ENCODE results near the gene CIBAR2.

Gene CIBAR2

DNA sequence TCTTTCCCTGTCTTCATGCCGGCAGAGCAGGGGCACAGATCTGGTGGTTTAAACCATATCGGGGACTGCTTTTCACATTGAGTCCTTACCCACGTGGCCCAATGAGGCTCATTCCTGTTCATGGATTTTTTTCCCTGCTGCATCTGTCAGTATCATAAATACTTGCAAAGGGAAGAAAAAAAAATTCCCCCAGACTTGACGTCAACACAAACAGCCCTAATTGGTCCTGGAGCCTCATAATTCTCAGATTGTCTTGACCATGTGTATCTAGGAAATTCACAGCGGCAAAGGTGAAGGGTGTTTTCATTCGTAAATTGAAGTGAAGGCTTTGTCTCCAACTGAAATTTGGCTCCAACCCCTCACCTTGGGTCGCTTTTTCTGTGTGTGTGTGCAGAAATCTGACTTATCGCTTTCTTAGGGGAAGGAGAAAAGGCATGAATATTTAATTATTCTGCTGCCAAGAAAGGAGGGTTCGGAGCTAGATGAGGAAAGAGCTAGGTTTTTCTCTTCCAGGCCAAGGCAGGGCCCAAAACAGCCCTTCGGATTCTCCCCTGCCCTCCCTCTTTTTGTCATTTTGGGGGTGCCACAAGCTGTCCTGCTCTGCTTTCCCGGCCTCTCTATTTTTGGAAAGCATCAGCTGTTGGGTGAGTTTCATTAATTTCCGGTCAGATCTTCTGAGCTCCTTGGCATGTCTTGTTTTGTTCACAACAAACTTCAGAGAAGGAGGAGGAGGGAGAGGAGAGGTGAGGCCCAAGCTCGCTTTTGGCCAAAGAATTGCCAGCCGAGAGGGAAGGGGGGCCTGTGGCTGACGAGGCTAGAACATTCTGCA, 17.8 kb upstream of the CIBAR2 start:
- H3K9me3 ChIP-seq (ENCODE audit: insufficient read depth, low read length) = no peaks in the 10 kb centered on the region
- no peaks in the 10 kb centered on the region for H3K4me1 ChIP-seq (ENCODE audit: low read length)
- TF ChIP-seq, protein P1, sequence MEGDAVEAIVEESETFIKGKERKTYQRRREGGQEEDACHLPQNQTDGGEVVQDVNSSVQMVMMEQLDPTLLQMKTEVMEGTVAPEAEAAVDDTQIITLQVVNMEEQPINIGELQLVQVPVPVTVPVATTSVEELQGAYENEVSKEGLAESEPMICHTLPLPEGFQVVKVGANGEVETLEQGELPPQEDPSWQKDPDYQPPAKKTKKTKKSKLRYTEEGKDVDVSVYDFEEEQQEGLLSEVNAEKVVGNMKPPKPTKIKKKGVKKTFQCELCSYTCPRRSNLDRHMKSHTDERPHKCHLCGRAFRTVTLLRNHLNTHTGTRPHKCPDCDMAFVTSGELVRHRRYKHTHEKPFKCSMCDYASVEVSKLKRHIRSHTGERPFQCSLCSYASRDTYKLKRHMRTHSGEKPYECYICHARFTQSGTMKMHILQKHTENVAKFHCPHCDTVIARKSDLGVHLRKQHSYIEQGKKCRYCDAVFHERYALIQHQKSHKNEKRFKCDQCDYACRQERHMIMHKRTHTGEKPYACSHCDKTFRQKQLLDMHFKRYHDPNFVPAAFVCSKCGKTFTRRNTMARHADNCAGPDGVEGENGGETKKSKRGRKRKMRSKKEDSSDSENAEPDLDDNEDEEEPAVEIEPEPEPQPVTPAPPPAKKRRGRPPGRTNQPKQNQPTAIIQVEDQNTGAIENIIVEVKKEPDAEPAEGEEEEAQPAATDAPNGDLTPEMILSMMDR (IDR thresholded peaks at IDR 0.05; ENCODE audit: low read depth, low read length) = no peak
- no peak for TF ChIP-seq EZH2phosphoT487 (IDR thresholded peaks at IDR 0.05; ENCODE audit: low read depth)
- H4K20me1 ChIP-seq (ENCODE audit: insufficient read depth, low read length) = no peaks in the 10 kb centered on the region
- no peak overlapping the region for H3K4me3 ChIP-seq (ENCODE audit: low read length)
- H3K9ac ChIP-seq (ENCODE audit: low read length) = no peak overlapping the region
- no peak overlapping the region for H2AFZ ChIP-seq (ENCODE audit: low read depth, low read length)
- H3K27me3 ChIP-seq (ENCODE audit: low read depth, low read length) = peaks cover 8% of the 10 kb centered on the region; the same call in 1 of the 2 replicates
- H3K79me2 ChIP-seq (ENCODE audit: low read length) = no peaks in the 10 kb centered on the region
- H3K27ac ChIP-seq (ENCODE audit: low read length) = no peak overlapping the region
- no peak overlapping the region for H3K4me2 ChIP-seq (ENCODE audit: low read length)
- no peaks in the 10 kb centered on the region for H3K36me3 ChIP-seq (replicated peaks; ENCODE audit: low read depth, low read length)

DNA sequence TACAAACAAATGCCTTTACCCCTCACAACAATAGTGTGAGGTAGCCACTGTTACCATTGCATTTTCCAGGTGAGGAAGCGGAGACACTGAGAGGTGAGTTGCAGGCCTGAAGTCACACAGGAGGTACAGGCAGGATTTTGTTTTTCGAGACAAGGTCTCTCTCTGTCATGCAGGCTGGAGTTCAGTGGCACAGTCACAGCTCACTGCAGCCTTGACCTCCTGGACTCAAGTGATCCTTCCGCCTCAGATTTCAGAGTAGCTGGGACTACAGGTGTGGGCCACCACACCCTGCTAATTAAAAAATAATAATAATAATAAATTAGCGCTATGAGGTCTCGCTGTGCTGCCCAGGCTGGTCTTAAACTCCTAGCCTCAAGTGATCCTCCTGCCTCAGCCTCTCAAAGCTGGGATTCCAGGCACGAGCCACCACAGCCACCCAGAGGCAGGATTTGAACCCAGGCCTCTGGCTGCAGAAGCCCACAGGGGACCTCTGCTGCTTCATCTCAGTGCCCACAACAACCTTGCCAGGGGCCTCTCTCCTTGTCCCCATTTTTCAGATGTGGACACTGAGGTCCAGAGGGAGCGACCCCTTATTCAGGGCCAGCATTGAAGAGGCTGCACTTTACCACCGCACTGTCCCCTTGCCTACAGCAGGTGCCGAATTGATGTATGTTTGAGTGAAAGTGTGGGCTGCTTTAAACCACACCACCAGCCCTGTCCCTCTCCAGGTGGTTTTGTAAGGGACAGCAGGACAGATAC, 16.0 kb upstream of the CIBAR2 start:
- Histone ChIP-seq H4K20me1 (ENCODE audit: insufficient read depth, low read length) (no peaks in the 10 kb centered on the region), H3K4me3 (ENCODE audit: low read length) (no peak overlapping the region), H3K9me3 (ENCODE audit: insufficient read depth, low read length) (no peaks in the 10 kb centered on the region), H3K36me3 (replicated peaks; ENCODE audit: low read depth, low read length) (no peaks in the 10 kb centered on the region), H2AFZ (ENCODE audit: low read depth, low read length) (no peak overlapping the region), H3K9ac (ENCODE audit: low read length) (no peak overlapping the region), H3K4me1 (ENCODE audit: low read length) (no peaks in the 10 kb centered on the region), H3K27ac (ENCODE audit: low read length) (no peak overlapping the region), H3K4me2 (ENCODE audit: low read length) (no peak overlapping the region), H3K79me2 (ENCODE audit: low read length) (no peaks in the 10 kb centered on the region), H3K27me3 (ENCODE audit: low read depth, low read length) (peaks cover 8% of the 10 kb centered on the region; the same call in 1 of the 2 replicates)
- no peak for TF ChIP-seq EZH2phosphoT487 (IDR thresholded peaks at IDR 0.05; ENCODE audit: low read depth)
- TF ChIP-seq, protein P1 (IDR thresholded peaks at IDR 0.05; ENCODE audit: low read depth, low read length) = no peak

DNA sequence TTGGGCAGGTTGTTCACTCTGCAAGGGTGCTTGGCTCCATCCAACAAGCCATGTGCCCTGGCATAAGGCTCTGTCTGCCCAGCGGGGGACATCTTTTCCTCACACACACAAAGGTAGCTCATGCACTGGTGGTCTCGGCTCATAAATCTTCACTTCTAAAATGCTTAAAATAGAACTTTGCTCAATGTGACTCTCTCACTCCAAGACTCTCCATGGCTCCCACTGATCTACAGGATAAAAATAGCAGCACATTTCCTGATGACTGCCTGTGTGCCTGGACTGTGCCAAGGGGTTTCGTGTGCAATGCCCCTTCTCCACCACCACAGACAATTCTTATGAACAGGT, 15.1 kb upstream of the CIBAR2 start:
- TF ChIP-seq, protein P1 (IDR thresholded peaks at IDR 0.05; ENCODE audit: low read depth, low read length) = no peak
- TF ChIP-seq EZH2phosphoT487 (IDR thresholded peaks at IDR 0.05; ENCODE audit: low read depth) = no peak
- Histone ChIP-seq H4K20me1 (ENCODE audit: insufficient read depth, low read length) (no peaks in the 10 kb centered on the region), H3K36me3 (replicated peaks; ENCODE audit: low read depth, low read length) (no peaks in the 10 kb centered on the region), H3K27me3 (ENCODE audit: low read depth, low read length) (peaks cover 8% of the 10 kb centered on the region; the same call in 1 of the 2 replicates), H3K4me2 (ENCODE audit: low read length) (no peak overlapping the region), H3K27ac (ENCODE audit: low read length) (no peak overlapping the region), H3K4me3 (ENCODE audit: low read length) (no peak overlapping the region), H3K79me2 (ENCODE audit: low read length) (no peaks in the 10 kb centered on the region), H3K9me3 (ENCODE audit: insufficient read depth, low read length) (no peaks in the 10 kb centered on the region), H3K9ac (ENCODE audit: low read length) (no peak overlapping the region), H3K4me1 (ENCODE audit: low read length) (no peaks in the 10 kb centered on the region), H2AFZ (ENCODE audit: low read depth, low read length) (no peak overlapping the region)

DNA sequence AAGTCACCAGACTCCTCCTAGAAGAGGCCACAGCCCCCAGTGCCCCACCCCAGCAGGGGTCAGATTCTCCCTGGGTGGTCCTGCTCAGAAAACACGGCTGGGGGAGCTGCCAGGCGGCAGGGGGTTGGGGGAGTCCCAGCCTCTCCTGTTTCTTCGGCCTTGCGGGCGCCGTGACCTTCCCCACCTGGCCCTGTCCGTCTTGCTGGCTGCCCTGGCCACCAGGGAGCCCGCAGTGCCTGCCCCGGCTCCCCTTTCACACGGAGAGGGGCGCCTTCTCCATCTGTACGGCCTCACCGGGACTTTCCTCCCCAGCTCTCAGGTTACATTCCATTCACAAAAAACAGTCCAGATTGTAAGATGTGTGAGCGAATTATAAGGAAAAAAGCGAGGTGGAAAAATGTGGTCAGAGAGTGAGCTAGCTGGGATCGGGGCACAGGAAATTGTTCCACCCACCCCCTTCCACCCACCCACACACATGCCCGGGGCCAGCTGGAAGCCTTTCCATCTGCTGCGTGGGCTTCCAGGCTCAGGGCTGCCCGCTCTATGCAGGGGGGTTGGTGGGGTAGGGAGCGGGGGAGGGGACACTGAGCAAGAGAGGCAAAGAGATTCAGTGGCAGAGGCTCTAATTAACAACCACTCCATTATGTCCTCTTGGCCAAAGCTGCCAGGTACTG, 14.6 kb upstream of the CIBAR2 start:
- peaks cover 8% of the 10 kb centered on the region; the same call in 1 of the 2 replicates for H3K27me3 ChIP-seq (ENCODE audit: low read depth, low read length)
- H4K20me1 ChIP-seq (ENCODE audit: insufficient read depth, low read length) = no peaks in the 10 kb centered on the region
- H3K27ac ChIP-seq (ENCODE audit: low read length) = no peak overlapping the region
- TF ChIP-seq, protein P1 (IDR thresholded peaks at IDR 0.05; ENCODE audit: low read depth, low read length) = no peak
- no peak for TF ChIP-seq EZH2phosphoT487 (IDR thresholded peaks at IDR 0.05; ENCODE audit: low read depth)
- H3K4me2 ChIP-seq (ENCODE audit: low read length) = no peak overlapping the region
- no peaks in the 10 kb centered on the region for H3K9me3 ChIP-seq (ENCODE audit: insufficient read depth, low read length)
- H3K4me3 ChIP-seq (ENCODE audit: low read length) = no peak overlapping the region
- no peaks in the 10 kb centered on the region for H3K36me3 ChIP-seq (replicated peaks; ENCODE audit: low read depth, low read length)
- H3K79me2 ChIP-seq (ENCODE audit: low read length) = no peaks in the 10 kb centered on the region
- H3K9ac ChIP-seq (ENCODE audit: low read length) = no peak overlapping the region
- H2AFZ ChIP-seq (ENCODE audit: low read depth, low read length) = no peak overlapping the region
- no peaks in the 10 kb centered on the region for H3K4me1 ChIP-seq (ENCODE audit: low read length)

Data from OCI-LY3 (cell line).